ENCODE data around the gene GYS2. TPM values are rescaled to one million over a fixed set of nuclear protein-coding genes. Genes with fewer than 3 reads are reported as not detected.
A peak's percentile ranks its signal among the peaks of the same experiment; 100 is the strongest.

Gene GYS2
- total RNA-seq, 5 donors from 2014 or later (not counting 1 experiment from before 2014, with no cell fraction given), result 0.23 to 0.40 (median 0.28) TPM; not detected in 2

DNA sequence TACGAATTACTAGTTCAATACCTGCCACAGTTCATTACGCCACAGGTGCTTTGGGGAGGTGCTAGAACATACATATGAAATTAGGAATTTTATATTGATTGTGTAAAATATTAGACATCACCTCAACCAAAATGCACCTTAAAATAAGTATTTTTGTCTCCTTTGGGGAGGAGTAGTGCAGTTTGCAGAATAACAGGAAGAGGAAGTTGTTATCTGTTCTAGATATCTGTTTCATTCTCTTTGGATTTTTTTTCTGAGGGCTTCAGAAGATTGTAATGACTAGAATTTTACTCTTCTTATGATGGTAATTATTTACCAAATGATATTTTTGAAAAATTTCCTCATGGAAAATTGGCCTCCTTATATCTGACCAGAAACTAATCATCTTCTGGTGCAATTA is 9.9 kb upstream of the GYS2 start:
- peak; percentile 80 to 91 (median 82) for ATAC-seq (replicated peaks in 1 of 4)
- peak in 1 of 35 experiments; percentile 42 for DNase-seq
- peaks cover 10% of the 10 kb centered on the region for H3K36me3 Mint-ChIP-seq
- peaks cover 0 to 8% (median 4%) of the 10 kb centered on the region in 3 donors for H3K9me3 Mint-ChIP-seq
- H3K36me3 ChIP-seq (ENCODE audit: control insufficient read depth in 2 of 2, extremely low read depth in 1 of 2, insufficient read depth in 1 of 2, low read length in 1 of 2), result no peaks in the 10 kb centered on the region
- ChIA-PET CTCF (interaction anchor here (0.8 to 1.5 kb wide), 3 partner anchors 64 to 66 kb away, joined by 3 to 7 read pairs (median 4); no protein-coding TSS in a partner anchor), POLR2A (no interaction called here)
- WGBS (ENCODE audit: insufficient coverage), result no CpG with 5 or more reads among the region's 2 CpGs
- no peak overlapping the region for H3K4me3 ChIP-seq (ENCODE audit: control insufficient read depth in 1 of 2, extremely low read depth in 1 of 2, low read length in 1 of 2)
- no peaks in the 10 kb centered on the region for H3K27me3 ChIP-seq (replicated peaks in 1 of 2; ENCODE audit: control insufficient read depth in 2 of 2, extremely low read depth in 1 of 2, insufficient read depth in 2 of 2, low read length in 1 of 2)
- no peaks in the 10 kb centered on the region for H3K27me3 Mint-ChIP-seq
- no peaks in the 10 kb centered on the region for H3K9me3 ChIP-seq
- H3K27ac ChIP-seq (ENCODE audit: low read length), result peak overlapping the region; percentile 75
- H3K4me3 Mint-ChIP-seq, result peak overlapping the region; percentile 43 to 73 (median 44)
- peaks cover 18 to 40% of the 10 kb centered on the region in 2 experiments for H3K4me1 ChIP-seq (ENCODE audit: control insufficient read depth in 1 of 2, extremely low read depth in 1 of 2, insufficient read depth in 2 of 2, low read length in 2 of 2)
- H3K4me1 Mint-ChIP-seq, result peaks cover 65 to 71% (median 70%) of the 10 kb centered on the region in 3 donors
- H3K27ac Mint-ChIP-seq, result peak overlapping the region; percentile 95 to 96

DNA sequence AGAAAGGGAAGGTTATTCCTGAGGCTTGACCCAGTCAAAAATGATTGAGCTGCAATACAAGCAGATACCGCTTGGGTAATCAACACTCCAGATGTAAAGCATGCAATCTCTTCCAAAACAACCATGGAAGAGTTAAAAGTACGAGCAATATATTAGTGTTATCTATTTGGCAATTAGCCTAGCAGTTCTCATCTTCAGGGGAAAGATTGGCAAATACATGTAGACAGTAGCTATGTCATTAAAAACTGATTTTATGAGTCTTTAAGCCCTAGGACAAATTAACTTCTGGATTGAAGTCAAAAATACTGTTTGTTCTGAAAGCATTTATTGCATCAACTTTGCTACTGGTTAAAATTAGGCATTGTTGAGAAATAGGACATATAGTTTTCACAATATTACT is 9.3 kb upstream of the GYS2 start:
- Histone ChIP-seq H3K36me3 (ENCODE audit: control insufficient read depth in 2 of 2, extremely low read depth in 1 of 2, insufficient read depth in 1 of 2, low read length in 1 of 2) (no peaks in the 10 kb centered on the region), H3K4me3 (ENCODE audit: control insufficient read depth in 1 of 2, extremely low read depth in 1 of 2, low read length in 1 of 2) (no peak overlapping the region), H3K4me1 (ENCODE audit: control insufficient read depth in 1 of 2, extremely low read depth in 1 of 2, insufficient read depth in 2 of 2, low read length in 2 of 2) (peaks cover 18 to 40% of the 10 kb centered on the region in 2 experiments), H3K9me3 (no peaks in the 10 kb centered on the region), H3K27me3 (replicated peaks in 1 of 2; ENCODE audit: control insufficient read depth in 2 of 2, extremely low read depth in 1 of 2, insufficient read depth in 2 of 2, low read length in 1 of 2) (no peaks in the 10 kb centered on the region), H3K27ac (ENCODE audit: low read length) (peak overlapping the region; percentile 75)
- peaks cover 0 to 4% (median 4%) of the 10 kb centered on the region in 3 donors for H3K9me3 Mint-ChIP-seq
- ChIA-PET POLR2A (interaction anchor here in 1 of 2 donors (0.6 kb wide), 1 partner anchor 176 kb away, joined by 7 read pairs; no protein-coding TSS in a partner anchor), CTCF (interaction anchor here (0.8 to 1.5 kb wide), 3 partner anchors 64 to 66 kb away, joined by 3 to 7 read pairs (median 4); no protein-coding TSS in a partner anchor)
- peak overlapping the region in 1 of 3 donors; percentile 43 for H3K4me3 Mint-ChIP-seq
- DNase-seq (no peak), ATAC-seq (replicated peaks in 1 of 4) (no peak)
- H3K27ac Mint-ChIP-seq, result peak overlapping the region; percentile 95 to 96
- H3K27me3 Mint-ChIP-seq, result no peaks in the 10 kb centered on the region
- peaks cover 9% of the 10 kb centered on the region for H3K36me3 Mint-ChIP-seq
- H3K4me1 Mint-ChIP-seq, result peaks cover 61 to 68% (median 66%) of the 10 kb centered on the region in 3 donors
- no CpG with 5 or more reads among the region's 2 CpGs for WGBS (ENCODE audit: insufficient coverage)

DNA sequence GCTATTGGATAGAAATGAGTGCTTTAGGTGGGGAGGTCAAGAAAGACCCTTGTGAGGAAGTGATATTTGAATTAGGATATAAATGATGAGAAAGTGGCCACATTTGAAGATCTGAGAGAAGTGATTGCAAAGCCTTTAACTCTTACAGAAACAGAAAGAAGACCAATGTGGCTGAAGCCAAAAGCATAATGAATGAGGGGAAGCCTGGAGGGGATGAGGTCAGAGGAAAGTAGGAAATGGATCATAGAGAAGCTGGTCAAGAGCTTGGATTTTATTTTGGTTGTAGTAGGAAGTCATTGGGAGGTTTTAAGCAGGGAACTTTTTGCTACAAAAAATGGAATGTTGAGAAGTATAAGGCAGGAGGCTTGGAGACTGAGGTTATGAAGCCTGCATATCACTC is 3.5 kb upstream of the GYS2 start:
- Mint-ChIP-seq H3K4me3 (no peak overlapping the region), H3K36me3 (peaks cover 3% of the 10 kb centered on the region), H3K9me3 (no peaks in the 10 kb centered on the region), H3K27me3 (no peaks in the 10 kb centered on the region), H3K4me1 (peaks cover 11 to 14% (median 13%) of the 10 kb centered on the region in 3 donors), H3K27ac (no peak overlapping the region)
- Histone ChIP-seq H3K4me3 (ENCODE audit: control insufficient read depth in 1 of 2, extremely low read depth in 1 of 2, low read length in 1 of 2) (no peak overlapping the region), H3K27me3 (replicated peaks in 1 of 2; ENCODE audit: control insufficient read depth in 2 of 2, extremely low read depth in 1 of 2, insufficient read depth in 2 of 2, low read length in 1 of 2) (no peaks in the 10 kb centered on the region), H3K36me3 (ENCODE audit: control insufficient read depth in 2 of 2, extremely low read depth in 1 of 2, insufficient read depth in 1 of 2, low read length in 1 of 2) (no peaks in the 10 kb centered on the region), H3K4me1 (ENCODE audit: control insufficient read depth in 1 of 2, extremely low read depth in 1 of 2, insufficient read depth in 2 of 2, low read length in 2 of 2) (peaks cover 0 to 13% of the 10 kb centered on the region in 2 experiments), H3K27ac (ENCODE audit: low read length) (no peak overlapping the region), H3K9me3 (no peaks in the 10 kb centered on the region)
- CTCF ChIA-PET, result interaction anchor here (0.5 to 1.6 kb wide), 4 partner anchors 63 to 81 kb away, joined by 3 to 7 read pairs (median 4); no protein-coding TSS in a partner anchor
- no peak for DNase-seq
- no peak for ATAC-seq (replicated peaks in 1 of 4)
- POLR2A ChIA-PET, result no interaction called here

DNA sequence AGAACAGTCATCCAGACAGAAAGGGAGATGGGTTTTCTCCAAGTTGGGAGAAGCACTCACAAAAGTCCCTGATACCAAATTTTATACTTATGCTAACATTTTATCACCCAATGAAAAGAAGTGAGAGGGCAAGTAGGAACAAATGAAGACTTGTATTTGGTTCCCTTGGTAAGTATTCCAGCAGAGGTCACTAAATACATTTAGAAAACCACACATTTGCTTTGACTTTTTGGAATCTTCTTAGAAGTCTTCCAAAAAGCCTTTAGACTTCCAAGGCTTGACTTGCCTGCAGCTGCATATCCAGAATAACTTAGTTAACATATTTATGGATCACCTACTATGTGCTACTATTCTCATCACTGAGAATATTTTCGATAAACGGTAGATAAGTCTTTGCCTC is 3.1 kb upstream of the GYS2 start:
- Histone ChIP-seq H3K36me3 (ENCODE audit: control insufficient read depth in 2 of 2, extremely low read depth in 1 of 2, insufficient read depth in 1 of 2, low read length in 1 of 2) (no peaks in the 10 kb centered on the region), H3K9me3 (no peaks in the 10 kb centered on the region), H3K27me3 (replicated peaks in 1 of 2; ENCODE audit: control insufficient read depth in 2 of 2, extremely low read depth in 1 of 2, insufficient read depth in 2 of 2, low read length in 1 of 2) (no peaks in the 10 kb centered on the region), H3K4me1 (ENCODE audit: control insufficient read depth in 1 of 2, extremely low read depth in 1 of 2, insufficient read depth in 2 of 2, low read length in 2 of 2) (peaks cover 0 to 8% of the 10 kb centered on the region in 2 experiments), H3K4me3 (ENCODE audit: control insufficient read depth in 1 of 2, extremely low read depth in 1 of 2, low read length in 1 of 2) (no peak overlapping the region), H3K27ac (ENCODE audit: low read length) (no peak overlapping the region)
- H3K36me3 Mint-ChIP-seq, result no peaks in the 10 kb centered on the region
- no peak overlapping the region for H3K4me3 Mint-ChIP-seq
- ATAC-seq (replicated peaks in 1 of 4) (peak in 3 of 4 experiments; percentile 45 to 53 (median 50)), DNase-seq (peak in 1 of 35 experiments; percentile 55)
- H3K4me1 Mint-ChIP-seq, result peaks cover 6 to 10% (median 8%) of the 10 kb centered on the region in 3 donors
- H3K27ac Mint-ChIP-seq, result no peak overlapping the region
- ChIA-PET POLR2A (no interaction called here), CTCF (interaction anchor here (0.5 to 1.6 kb wide), 3 partner anchors 64 to 81 kb away, joined by 4 to 7 read pairs (median 4); no protein-coding TSS in a partner anchor)
- no peaks in the 10 kb centered on the region for H3K9me3 Mint-ChIP-seq
- WGBS (ENCODE audit: insufficient coverage), result no CpG with 5 or more reads among the region's 2 CpGs
- H3K27me3 Mint-ChIP-seq, result no peaks in the 10 kb centered on the region

DNA sequence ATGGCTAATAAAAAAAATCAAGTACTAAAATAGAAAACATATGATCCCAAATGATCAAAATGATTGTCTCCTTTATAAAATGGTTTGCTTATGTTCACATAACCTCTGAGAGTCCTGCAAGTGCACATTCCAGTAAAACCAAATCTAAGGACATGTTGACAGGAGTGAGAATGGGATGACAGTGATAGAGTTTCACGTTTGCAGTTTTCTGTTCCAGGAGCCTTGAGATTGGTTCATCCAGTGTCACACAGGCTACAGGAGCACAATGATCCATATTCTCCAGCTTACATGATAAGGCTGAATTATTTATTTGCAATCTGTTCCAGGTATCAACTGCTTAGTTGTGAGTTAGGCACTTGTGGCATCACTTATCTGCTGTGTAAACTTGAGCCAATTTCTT is 1.5 kb upstream of the GYS2 start:
- Mint-ChIP-seq H3K9me3 (no peaks in the 10 kb centered on the region), H3K4me1 (peaks cover 0 to 2% (median 0%) of the 10 kb centered on the region in 3 donors), H3K36me3 (no peaks in the 10 kb centered on the region), H3K27me3 (no peaks in the 10 kb centered on the region), H3K4me3 (no peak overlapping the region), H3K27ac (no peak overlapping the region)
- no peaks in the 10 kb centered on the region for H3K27me3 ChIP-seq (replicated peaks in 1 of 2; ENCODE audit: control insufficient read depth in 2 of 2, extremely low read depth in 1 of 2, insufficient read depth in 2 of 2, low read length in 1 of 2)
- POLR2A ChIA-PET, result no interaction called here
- CTCF ChIA-PET, result interaction anchor here (1.4 to 3.4 kb wide), 2 partner anchors 74 to 75 kb away, joined by 12 to 13 read pairs; no protein-coding TSS in a partner anchor
- ATAC-seq (replicated peaks in 1 of 4) (no peak), DNase-seq (no peak)
- H3K36me3 ChIP-seq (ENCODE audit: control insufficient read depth in 2 of 2, extremely low read depth in 1 of 2, insufficient read depth in 1 of 2, low read length in 1 of 2), result no peaks in the 10 kb centered on the region
- H3K9me3 ChIP-seq, result no peaks in the 10 kb centered on the region
- no peak overlapping the region for H3K4me3 ChIP-seq (ENCODE audit: control insufficient read depth in 1 of 2, extremely low read depth in 1 of 2, low read length in 1 of 2)
- H3K27ac ChIP-seq (ENCODE audit: low read length), result no peak overlapping the region
- H3K4me1 ChIP-seq (ENCODE audit: control insufficient read depth in 1 of 2, extremely low read depth in 1 of 2, insufficient read depth in 2 of 2, low read length in 2 of 2), result peaks cover 0 to 5% of the 10 kb centered on the region in 2 experiments
- no CpG with 5 or more reads among the region's 1 CpG for whole genome bisulfite sequencing (ENCODE audit: insufficient coverage)

DNA sequence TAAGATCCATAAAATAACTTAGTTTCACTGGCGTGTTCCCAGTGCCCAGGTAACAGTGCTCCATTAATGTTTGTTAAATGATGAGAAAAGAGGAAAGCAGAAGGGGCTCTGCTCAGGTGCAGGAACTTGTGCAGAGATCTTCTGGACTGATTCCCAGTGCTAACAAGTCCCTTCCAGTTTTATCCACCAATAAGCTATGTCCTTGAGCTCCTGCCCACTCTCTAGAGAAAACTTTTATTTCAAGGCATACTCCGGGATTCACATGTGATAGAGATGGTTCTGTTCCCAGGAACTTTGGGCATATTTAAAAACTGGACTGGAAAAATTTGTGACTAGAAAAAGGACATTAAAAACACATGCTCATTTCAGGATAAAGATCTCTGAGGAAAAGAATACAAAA is 1.9 kb downstream of the GYS2 start:
- CTCF ChIA-PET, result no interaction called here

More for the DNA sequence above, 1.9 kb downstream of the GYS2 start:
- H3K27me3 Mint-ChIP-seq, result no peaks in the 10 kb centered on the region
- Histone ChIP-seq H3K4me1 (ENCODE audit: control insufficient read depth in 1 of 2, extremely low read depth in 1 of 2, insufficient read depth in 2 of 2, low read length in 2 of 2) (no peaks in the 10 kb centered on the region), H3K9me3 (no peaks in the 10 kb centered on the region), H3K27ac (ENCODE audit: low read length) (no peak overlapping the region), H3K27me3 (replicated peaks in 1 of 2; ENCODE audit: control insufficient read depth in 2 of 2, extremely low read depth in 1 of 2, insufficient read depth in 2 of 2, low read length in 1 of 2) (no peaks in the 10 kb centered on the region), H3K4me3 (ENCODE audit: control insufficient read depth in 1 of 2, extremely low read depth in 1 of 2, low read length in 1 of 2) (no peak overlapping the region), H3K36me3 (ENCODE audit: control insufficient read depth in 2 of 2, extremely low read depth in 1 of 2, insufficient read depth in 1 of 2, low read length in 1 of 2) (no peaks in the 10 kb centered on the region)
- no peak overlapping the region for H3K4me3 Mint-ChIP-seq
- no peaks in the 10 kb centered on the region for H3K9me3 Mint-ChIP-seq
- H3K4me1 Mint-ChIP-seq, result no peaks in the 10 kb centered on the region
- DNase-seq, result no peak
- POLR2A ChIA-PET, result no interaction called here
- no peaks in the 10 kb centered on the region for H3K36me3 Mint-ChIP-seq
- no peak overlapping the region for H3K27ac Mint-ChIP-seq
- no CpG with 5 or more reads among the region's 2 CpGs for WGBS (ENCODE audit: insufficient coverage)
- no peak for ATAC-seq (replicated peaks in 1 of 4)
